ENCODE data around the gene PIK3C2A.

PIK3C2A gene

GRCh38 chr11:17208257-17208999 is 642 bp upstream of the PIK3C2A start:
- DNase-seq, result peak; percentile 65

- no peak for DNase-seq
Measured at GRCh38 chr11:17206463-17206862, 1.3 kb downstream of the PIK3C2A start.

GRCh38 chr11:17197431-17197898 is 10.3 kb downstream of the PIK3C2A start:
- DNase-seq, result peak; percentile 49

- DNase-seq, result no peak
Measured at GRCh38 chr11:17188675-17189074, 19.1 kb downstream of the PIK3C2A start.

GRCh38 chr11:17186932-17187692 is 20.7 kb downstream of the PIK3C2A start:
- no peak for DNase-seq

GRCh38 chr11:17185938-17186337 is 21.8 kb downstream of the PIK3C2A start:
- no peak for DNase-seq

- no peak for DNase-seq
Measured at GRCh38 chr11:17184882-17185587, 22.8 kb downstream of the PIK3C2A start.

GRCh38 chr11:17183836-17184235 is 23.9 kb downstream of the PIK3C2A start:
- DNase-seq, result no peak

GRCh38 chr11:17179970-17180369 is 27.8 kb downstream of the PIK3C2A start:
- no peak for DNase-seq

GRCh38 chr11:17173332-17173731 is 34.5 kb downstream of the PIK3C2A start:
- DNase-seq, result no peak

GRCh38 chr11:17171916-17172315 is 35.9 kb downstream of the PIK3C2A start:
- DNase-seq, result peak; percentile 8

GRCh38 chr11:17171343-17171742 is 36.4 kb downstream of the PIK3C2A start:
- DNase-seq, result peak; percentile 62

- DNase-seq, result no peak
Measured at GRCh38 chr11:17169876-17170275, 37.9 kb downstream of the PIK3C2A start.

GRCh38 chr11:17165247-17165890 is 42.4 kb downstream of the PIK3C2A start:
- no peak for DNase-seq

GRCh38 chr11:17164361-17165246 is 43.2 kb downstream of the PIK3C2A start:
- no peak for DNase-seq

GRCh38 chr11:17163736-17164135 is 44.0 kb downstream of the PIK3C2A start:
- DNase-seq, result no peak

GRCh38 chr11:17163291-17163690 is 44.5 kb downstream of the PIK3C2A start:
- no peak for DNase-seq

GRCh38 chr11:17162376-17162775 is 45.4 kb downstream of the PIK3C2A start:
- no peak for DNase-seq

GRCh38 chr11:17161515-17161914 is 46.3 kb downstream of the PIK3C2A start:
- no peak for DNase-seq

GRCh38 chr11:17159441-17159840 is 48.3 kb downstream of the PIK3C2A start:
- DNase-seq, result no peak
